Endometrium (tissue), 2 donors: ENCODE results near the gene RAP1A.
"Not testable (repeated sequence)": the region's sequence is repeated elsewhere in the genome, so short reads cannot be mapped to it uniquely, and the experiment has no call there.

ENCODE experiments used
- FAIRE-seq: peaks from 2 replicates; lab custom pipeline; 2012; peaks lifted over from hg19 to GRCh38; lab: Jason Lieb, UNC
- donor health status: control.
- donor health status: control.

RAP1A gene

DNA sequence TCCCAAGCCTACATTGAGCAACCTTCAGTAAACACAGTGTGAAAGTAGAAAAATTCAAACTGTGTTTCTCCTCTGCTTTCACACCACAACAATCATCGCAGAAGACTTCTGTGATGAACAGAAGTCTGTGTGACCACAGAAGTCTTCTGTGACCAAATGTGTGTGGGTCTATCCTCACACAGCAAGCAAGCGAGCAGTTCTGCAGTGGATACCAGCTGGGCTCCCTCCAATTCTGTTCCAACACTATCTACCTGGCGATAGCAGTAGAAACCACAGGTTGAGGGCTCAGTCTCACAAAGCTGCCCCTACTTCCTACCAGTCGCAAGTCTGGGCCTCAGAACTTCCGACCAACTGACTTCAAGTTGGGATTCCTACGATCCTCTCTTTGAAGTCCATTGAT lies 21.0 kb upstream of the RAP1A start:
- FAIRE-seq: no peak

DNA sequence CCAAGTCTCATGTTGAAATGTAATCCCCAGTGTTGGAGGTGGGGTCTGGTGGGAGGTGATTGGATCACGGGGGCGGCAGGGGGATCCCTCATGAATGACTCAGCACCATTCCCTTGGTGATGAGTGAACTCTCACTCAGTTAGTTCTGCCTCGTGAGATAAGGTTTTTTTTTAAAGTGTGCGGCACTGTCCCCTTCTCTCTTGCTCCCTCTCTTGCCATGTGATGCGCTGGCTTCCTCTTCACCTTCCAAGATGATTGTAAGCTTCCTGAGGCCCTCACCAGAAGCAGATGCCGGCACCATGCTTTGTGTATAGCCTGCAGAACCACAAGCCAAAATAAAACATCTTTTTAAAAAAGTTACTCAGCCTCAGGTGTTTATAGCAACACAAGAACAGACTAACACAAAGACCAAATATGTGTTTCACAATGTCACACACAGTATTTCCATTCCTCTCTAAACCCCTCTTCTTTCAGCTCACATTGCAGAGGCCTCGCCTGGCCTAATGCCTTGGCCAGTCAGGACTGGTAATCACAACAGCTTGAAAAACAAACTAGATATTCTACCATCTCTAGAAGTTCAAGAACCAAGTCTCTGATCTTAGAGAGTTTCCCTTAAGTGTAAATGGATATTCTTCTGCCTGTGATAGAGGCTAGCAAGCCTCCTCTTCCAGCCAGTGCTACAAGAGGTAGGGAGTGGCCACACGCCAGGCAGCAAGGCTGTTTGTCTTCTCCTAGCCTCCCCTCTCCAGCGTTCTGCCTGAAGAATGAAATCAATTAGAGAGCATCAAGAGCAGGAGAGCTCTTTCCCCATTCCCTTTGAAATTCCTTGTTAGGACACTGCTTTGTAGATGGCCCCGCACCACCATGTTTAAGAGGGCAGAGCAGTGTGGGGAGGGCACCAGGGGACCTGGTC lies 19.6 kb upstream of the RAP1A start:
- no peak for FAIRE-seq

DNA sequence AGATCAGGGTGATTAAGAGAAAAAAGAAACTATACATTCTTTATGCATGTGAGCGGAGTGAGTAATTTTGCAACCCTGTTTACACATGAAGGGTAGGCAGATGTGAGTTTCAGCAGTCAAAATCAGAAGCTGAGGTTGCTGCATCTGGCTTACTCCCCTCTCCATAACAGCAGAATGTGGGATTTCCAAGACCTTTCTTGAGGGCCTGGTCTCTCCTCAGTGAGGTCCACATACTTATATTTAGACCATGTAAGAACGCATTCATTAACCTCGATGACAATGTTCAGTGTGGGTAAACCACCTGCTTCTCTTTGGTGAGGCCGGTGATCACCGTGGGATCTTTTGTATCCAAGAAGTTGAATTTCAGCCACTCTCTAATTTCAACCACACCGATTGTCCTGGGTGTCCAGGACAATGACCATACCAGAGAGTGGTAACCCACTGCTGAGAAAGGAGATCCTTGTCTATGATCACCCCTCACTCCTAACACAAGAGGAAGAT lies 18.7 kb upstream of the RAP1A start:
- FAIRE-seq: no peak

DNA sequence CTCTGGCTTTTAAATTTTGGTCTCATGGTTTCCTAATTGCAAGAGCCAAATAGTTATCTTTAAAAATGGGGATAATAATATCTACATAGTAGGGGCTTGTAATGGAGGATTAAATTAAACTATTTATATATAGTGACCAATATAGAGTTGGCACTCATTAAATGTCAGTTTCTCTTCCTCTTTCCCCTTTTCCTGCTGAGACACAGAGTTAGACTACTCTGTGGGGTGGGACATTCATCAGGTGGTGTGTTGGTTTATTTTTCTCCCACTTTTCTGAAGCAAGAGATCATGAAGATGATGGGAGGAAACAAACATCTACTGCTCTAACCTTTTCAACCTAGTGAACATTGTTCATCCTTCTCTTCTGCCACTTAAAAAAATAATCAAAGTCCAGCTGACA lies 17.3 kb upstream of the RAP1A start:
- FAIRE-seq: no peak

DNA sequence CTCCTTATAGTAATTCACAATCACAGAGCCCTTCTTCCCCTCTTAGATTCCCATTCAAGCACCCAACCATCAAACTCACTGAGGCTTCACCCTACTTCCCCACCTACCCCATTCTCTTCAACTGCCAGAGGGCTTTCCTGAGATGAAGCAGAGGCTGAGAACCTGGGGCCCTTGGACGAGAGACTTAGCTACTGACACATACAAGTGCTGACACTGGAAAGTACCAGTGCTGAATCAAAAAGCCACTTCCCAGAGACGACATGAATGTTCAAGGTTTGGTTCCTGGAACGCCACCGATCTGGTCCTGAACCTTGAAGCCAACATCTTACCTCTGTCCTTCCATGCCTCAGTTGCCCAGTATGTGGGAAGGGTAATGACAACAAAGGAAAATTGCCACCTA lies 16.6 kb upstream of the RAP1A start:
- no peak for FAIRE-seq

DNA sequence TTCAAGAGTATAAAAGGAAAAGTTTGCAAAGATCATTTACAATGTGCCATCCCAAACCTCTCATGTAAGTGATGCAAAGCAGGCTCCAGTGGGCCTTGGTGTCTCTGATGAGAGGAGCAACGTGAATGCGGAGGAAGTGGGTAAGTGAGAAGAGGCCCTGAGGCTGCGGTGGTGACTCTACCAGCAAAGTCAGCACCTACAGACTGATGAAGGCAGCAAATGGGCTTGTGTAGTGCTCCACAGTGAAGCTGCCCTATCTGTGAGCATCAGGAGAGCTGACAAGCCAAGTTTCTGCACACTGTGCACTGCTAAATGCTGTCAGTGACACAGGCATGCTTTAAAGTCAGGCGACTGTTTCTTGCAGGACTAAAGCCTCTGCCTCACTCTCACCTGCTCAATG lies 15.6 kb upstream of the RAP1A start:
- FAIRE-seq: no peak

DNA sequence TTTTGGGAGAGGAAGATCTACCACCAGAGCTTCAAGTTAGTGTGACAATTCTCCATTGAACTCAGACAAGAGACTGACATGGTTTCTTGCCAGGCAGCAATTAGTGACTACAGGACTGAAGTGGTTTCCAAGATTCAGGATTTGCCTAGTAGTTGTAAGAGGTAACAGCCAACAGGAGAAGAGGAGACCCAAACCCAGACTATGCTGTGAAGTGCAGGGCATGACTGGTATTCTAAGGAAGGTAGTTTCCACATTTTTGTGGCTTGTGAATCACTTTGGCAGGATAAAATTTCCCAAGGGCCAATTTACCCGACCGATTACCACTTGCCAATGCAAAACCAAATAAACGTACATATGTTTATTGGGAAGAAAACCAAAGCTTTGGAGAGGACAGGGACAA lies 14.7 kb upstream of the RAP1A start:
- no peak for FAIRE-seq

DNA sequence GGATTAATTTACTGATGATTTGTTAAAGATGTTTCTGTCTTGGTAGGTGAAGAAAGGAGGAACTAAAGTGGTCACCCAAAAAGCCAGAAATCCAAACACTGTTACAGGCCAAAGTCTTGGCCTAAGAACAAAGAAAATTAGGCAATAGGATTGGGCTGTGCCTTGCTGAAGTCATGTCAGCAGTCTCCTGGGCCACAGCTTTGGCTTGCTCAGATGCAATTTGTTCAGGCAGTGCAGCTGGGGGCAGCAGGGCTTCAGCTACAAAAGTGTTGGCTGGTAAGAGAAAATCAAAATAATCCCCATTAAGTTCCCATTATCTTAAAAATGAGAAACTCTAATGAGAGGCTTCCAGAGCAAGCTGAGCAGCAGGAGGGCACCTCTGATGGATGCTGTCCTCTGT lies 14.0 kb upstream of the RAP1A start:
- no peak for FAIRE-seq

DNA sequence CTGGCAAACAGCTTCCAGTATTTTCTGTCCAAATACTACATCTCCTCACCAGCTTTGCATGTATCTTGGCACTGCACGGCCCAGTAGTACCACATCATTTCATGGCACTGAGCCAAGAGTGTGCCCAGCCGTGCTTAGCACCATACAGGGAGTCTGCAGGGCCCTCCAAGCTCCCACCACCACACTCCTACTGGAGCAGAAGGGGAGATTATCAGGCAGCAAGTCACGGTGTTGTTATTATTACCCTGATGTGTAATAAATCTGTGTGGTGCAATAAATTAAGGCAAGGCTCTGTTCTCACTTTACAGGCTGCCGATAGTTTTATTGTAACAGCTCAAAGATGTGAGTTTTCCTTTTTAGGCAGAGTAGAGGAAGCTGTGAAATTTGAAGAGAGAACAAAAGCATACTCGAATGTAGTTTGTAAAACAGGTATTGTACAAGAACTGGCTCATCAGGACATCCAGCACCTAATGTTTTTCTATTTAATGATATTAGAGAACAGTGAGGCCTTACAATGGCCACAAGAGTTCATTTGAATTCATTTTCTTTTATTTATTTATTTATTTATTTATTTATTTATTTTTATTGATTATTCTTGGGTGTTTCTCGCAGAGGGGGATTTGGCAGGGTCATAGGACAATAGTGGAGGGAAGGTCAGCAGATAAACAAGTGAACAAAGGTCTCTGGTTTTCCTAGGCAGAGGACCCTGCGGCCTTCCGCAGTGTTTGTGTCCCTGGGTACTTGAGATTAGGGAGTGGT lies 13.0 kb upstream of the RAP1A start:
- not testable (repeated sequence) for FAIRE-seq

DNA sequence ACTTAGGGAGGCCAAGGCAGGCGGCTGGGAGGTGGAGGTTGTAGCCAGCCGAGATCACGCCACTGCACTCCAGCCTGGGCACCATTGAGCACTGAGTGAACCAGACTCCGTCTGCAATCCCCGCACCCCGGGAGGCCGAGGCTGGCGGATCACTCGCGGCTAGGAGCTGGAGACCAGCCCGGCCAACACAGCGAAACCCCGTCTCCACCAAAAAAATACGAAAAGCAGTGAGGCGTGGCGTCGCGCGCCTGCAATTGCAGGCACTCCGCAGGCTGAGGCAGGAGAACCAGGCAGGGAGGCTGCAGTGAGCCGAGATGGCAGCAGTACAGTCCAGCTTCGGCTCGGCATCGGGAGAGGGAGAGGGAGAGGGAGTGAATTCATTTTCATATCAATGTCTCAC lies 11.1 kb upstream of the RAP1A start:
- not testable (repeated sequence) for FAIRE-seq

DNA sequence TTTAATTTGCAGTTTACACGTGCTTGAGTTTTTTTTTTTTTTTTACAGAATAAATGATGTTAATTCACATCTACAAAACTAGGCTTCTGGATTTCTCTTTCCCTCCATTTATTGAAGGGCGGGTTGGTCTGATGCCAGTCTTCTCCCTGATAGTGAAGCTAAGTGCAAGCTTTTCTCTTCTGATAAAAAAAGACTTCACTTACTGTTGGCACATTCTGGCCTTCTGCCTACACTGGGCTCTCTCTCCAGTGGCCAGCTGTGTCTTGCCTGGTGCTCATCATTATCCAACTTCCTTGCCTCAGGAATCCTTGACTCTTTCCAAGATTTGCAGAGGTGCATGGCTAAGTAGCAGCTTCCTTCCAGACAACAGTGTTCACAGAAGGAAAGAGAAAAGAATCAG lies 7.6 kb upstream of the RAP1A start:
- FAIRE-seq: no peak

DNA sequence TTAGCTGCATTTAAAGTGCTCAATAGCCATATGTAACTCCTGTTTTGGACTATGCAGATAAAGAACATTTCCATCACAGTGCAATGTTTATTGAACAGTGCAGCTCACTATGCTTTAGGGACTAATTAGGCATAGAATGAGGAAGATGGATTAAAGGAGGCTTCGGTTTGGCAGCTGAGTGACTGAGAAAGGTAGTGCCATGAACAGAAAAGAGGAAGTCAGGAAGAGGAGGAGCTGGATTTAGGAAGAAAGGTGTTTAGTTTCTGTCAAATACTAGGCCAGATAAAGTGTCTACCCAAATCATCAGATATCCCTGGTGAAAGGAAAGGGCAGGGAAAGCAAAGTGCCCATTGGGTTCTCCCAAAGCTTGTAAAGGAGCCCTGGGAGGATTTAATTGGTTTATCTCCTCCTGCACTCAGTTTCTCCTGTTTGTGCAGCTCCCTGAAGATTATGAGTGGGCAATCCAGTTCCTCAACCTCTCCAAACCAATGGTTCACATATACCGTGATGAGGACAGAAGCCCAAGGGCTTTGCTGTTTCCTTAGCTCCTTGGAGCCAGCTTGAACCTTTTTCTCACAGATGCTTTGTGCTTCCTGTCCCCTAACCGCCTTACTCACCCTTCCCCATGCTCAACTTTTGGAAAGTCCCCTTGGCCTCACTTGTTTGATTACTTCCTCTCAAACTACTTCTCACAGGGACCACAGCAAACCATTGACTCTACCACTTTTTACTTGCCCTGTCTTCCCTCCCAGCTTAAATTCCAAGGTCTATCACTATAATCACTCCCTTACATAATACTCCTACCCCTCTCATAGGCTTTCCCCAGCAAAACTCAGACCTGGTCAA lies 3.5 kb upstream of the RAP1A start:
- no peak for FAIRE-seq

DNA sequence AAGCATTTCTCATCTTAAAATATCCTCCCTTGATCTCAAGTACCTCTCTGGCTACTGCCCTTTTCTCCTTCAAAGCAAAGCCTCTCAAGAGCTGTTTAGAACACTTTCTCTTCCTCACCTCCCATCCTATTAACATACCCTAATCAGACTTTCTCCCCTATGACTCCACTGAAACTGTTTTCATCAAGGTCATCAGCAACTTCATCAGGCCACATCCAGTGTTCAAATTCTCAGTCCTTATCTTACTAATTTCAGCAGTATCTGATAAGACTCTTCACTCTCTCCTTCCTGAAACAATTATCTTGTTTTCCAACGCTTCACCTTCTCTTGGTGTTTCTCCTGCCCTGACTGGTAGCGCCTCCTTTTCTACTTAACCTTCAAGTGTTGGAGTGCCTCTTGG lies 1.5 kb upstream of the RAP1A start:
- no peak for FAIRE-seq

DNA sequence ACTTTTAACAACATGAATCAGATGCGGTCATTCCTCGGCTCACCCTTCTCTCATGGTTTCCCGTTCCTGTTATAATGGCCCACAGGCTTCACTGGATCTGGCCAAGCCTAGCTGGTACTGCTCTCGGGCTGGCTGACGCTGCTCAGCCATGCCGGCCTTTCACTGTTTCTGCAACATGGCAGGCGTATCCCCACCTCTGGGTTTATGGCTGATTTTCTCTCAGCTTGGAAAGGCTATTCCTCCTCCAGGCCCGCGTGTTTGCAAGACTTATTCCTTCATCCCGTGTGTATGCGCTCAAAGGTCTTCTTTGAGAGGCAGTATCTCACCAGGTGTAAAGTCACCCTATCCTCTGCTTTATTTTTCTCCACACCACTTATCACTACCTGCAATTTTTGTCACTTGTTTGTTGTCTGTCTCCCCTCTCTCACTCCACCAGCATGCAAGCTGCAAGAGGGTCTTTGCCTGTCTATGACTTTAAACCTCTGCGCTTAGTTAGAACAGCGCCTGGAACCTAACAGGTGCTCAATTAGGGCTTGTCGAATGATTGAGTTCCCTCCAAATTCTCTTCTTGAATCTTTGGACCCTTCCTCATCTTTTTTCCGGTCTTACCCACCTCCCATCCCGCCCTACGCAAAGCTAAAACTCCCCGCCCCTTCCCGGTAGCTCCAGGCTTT lies 491 bp upstream of the RAP1A start:
- FAIRE-seq: no peak

DNA sequence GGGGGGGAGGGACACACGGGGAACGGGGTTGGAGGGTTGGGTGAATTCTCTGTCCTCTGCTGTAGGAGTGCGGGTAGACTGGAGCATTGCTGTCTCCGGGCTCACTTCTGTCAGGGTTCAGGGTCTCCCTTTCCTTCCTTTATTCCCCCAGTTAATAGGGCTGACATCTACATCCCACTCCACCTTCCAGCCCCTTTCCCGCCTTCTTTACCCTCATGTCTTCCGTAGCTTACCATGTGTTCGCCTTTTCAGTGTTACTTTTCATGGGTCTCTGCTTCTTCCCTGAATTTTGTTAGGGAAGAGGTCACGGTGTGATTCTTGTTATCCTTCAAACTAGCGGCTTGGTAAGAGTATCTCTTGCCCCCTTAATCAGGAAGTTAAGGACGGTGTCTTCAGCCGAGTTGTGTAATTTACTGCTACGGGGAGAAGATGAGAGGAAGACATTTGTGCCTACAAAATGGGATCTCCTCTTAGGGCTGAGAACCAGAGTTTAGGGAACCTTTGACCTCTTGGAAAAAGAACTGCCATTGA lies 917 bp downstream of the RAP1A start:
- no peak for FAIRE-seq

DNA sequence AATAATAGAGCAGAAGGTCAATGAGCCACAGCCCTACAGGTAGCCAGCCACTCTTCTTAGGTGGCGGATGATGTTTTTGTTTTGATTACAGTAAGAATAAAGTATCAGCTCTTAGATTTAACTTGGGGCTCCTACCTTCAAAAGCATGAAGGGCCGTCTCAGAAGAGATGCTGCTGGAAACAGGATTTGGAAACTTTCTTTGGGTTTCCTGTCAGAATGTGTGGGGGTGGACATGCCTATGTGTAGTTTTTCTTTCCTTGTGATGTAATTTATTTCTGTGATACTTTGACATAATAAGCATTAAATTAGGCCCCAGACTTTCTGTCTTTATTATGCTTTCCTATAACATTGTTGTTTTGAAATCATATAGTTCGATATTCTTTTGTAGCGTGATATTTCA lies 1.5 kb downstream of the RAP1A start:
- no peak for FAIRE-seq

DNA sequence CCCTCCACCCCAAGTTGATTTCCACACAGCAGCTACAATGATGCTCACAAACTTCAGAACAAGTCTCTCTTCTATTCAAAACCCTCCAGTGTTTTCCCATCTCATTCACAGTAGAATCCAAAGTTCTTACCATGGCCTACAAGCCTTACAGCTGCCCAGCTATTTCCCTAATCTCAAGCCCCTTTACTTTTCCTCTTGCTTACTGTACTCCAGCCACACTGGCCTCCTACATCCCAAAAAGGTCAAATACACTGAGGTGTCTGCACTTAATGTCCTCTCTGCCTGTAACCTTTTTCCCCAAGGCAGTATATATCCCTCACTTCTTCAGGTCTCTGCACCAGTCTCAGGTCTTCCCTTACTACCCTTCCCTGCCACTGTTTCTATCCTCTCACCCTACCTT lies 2.6 kb downstream of the RAP1A start:
- FAIRE-seq: no peak

DNA sequence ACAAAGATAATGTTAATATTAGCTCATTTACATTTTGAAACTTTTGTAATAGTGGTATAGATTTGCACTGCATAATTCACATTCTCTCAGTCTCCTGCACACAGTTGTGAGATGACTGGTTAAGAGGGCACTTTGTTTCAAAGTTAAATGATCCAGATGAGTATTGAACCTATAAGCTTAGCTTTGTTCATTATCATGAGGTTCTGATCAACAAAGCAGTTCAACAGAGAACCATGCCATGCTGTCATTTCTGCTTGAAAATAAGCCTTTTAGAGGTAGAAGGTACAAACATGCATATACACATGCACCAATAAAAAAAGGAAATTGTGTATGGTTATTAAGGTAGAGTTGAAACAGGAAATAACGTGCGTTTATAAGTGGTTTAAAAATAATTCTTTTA lies 4.8 kb downstream of the RAP1A start:
- FAIRE-seq: no peak

DNA sequence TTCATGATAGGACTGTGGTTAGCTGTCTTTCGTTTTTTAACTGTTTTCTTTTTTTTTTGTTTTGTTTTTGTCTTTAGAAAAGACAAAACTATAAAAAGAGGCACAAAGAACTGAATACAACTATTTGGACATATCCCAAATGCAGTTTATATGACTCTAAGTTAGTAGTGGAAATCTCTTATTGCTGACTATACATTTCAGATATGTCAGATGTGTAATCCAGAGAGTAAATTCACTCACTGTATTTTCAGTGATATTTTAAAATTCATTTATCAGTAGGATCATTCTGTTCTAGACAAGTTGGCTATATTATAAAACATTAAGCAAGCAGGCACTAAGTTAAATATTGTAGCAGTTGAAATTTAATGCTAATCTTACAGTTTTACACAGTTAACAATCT lies 5.7 kb downstream of the RAP1A start:
- no peak for FAIRE-seq

DNA sequence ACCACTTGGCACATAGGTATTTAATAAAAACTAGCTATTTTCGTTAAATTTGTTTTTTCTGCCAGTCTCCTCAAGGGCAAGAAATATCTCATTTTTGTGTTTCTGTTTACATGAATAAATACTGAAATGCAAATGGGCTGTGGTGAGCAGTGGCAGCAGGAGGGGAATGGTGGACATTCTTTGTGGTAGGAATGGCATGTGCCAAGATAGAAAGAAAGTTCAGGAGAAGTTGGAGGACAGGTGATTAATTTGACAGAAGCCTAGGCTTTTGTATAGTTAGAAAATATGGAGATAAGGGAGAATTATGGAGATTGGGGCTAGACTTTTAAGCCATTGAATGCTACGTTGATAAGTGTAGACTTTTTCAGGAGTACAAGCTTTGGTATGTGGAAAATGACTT lies 8.6 kb downstream of the RAP1A start:
- no peak for FAIRE-seq

DNA sequence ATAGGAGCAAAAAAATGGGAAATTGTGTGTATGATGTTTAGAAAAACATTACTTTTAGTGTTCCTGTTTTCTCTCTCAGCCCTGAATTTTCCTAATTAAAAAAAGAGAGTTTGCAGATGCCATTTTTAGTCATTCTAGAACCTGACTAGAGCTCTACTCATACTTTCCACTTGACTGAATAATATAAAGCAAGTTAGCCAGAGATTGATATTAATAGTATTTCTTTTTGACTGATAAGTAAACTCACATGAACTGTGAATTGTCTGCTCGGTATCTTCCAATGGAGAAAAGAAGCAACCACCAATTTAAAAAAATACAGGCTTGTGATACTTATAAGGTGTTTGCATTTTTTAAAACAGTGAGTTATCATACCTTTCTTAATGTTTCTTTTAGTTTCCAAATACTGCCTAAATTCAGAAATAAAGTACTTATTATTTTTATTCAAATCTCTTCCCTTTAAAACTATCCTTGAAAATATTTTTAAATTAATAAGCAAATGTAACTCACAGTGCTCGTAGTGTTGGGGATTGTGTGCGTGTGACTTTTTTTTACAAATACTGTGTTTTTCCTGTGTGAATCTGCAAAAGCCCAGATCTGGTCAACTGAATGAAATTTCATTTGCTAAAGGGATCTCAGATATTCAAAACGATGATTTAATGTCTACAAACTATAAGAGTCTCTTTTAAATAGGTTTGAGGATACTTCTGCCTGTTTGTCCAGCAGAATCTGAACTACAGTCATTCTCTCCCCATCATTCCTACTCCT lies 9.8 kb downstream of the RAP1A start:
- no peak for FAIRE-seq
